Nephron progenitor cell (in vitro differentiated cells): ENCODE measurements around the gene SLC39A7.

Experiments used
- DNase-seq: peaks from one replicate; pipeline ENCODE4 v3.0.0; 2021
- H3K27ac Mint-ChIP-seq: 2 replicates; pipeline ENCODE4 v1.8.0; 2021; ENCODE audit warnings: mild to moderate bottlenecking, moderate library complexity, mixed read lengths
- H3K27me3 Mint-ChIP-seq: 2 replicates; pipeline ENCODE4 v1.8.0; 2021; ENCODE audit warnings: mild to moderate bottlenecking, low read depth, mixed read lengths; ENCODE audit not compliant: poor library complexity
- H3K36me3 Mint-ChIP-seq: 2 replicates; pipeline ENCODE4 v1.8.0; 2021; ENCODE audit warnings: low read depth, mixed read lengths
- H3K4me1 Mint-ChIP-seq: 2 replicates; pipeline ENCODE4 v1.8.0; 2021; ENCODE audit warnings: mixed read lengths
- H3K4me3 Mint-ChIP-seq: 2 replicates; pipeline ENCODE4 v1.8.0; 2021; ENCODE audit warnings: mild to moderate bottlenecking, moderate library complexity, mixed read lengths
- H3K9me3 Mint-ChIP-seq: 2 replicates; pipeline ENCODE4 v1.8.0; 2021; ENCODE audit warnings: mild to moderate bottlenecking, moderate library complexity, mixed read lengths
- TF ChIP-seq, protein P1 (sequence below): fragments of 200-600 bp; sonication (generic); IDR thresholded peaks from 2 replicates; pipeline ENCODE4 v1.5.0; 2021; ENCODE audit warnings: antibody characterized with exemption

SLC39A7 gene

DNA sequence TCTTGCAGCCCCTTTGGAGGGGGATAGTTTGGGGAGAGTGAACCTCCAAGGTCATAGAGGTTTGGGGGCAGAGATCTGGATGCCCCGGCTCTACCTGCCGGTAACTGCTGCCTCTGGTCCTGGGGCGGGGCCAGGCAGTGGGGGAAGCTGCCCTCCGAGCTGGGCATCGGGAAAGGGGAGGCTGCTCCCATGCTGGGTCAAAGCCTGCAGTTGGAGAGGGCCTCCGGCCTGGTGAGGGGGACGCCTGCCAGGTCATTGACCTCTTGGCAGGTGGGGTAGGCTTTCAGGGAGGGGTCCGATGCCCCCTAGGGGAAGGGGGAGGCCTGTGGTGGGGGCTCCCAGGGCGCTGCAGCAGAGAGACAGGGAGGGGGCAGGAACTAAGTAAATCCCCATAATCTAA is 15.5 kb upstream of the SLC39A7 start:
- peaks cover 79% of the 10 kb centered on the region for H3K27me3 Mint-ChIP-seq
- peaks cover 4% of the 10 kb centered on the region for H3K9me3 Mint-ChIP-seq
- H3K4me1 Mint-ChIP-seq = peaks cover 25% of the 10 kb centered on the region
- no peak for DNase-seq
- H3K27ac Mint-ChIP-seq = no peak overlapping the region
- no peaks in the 10 kb centered on the region for H3K36me3 Mint-ChIP-seq
- TF ChIP-seq, protein P1, sequence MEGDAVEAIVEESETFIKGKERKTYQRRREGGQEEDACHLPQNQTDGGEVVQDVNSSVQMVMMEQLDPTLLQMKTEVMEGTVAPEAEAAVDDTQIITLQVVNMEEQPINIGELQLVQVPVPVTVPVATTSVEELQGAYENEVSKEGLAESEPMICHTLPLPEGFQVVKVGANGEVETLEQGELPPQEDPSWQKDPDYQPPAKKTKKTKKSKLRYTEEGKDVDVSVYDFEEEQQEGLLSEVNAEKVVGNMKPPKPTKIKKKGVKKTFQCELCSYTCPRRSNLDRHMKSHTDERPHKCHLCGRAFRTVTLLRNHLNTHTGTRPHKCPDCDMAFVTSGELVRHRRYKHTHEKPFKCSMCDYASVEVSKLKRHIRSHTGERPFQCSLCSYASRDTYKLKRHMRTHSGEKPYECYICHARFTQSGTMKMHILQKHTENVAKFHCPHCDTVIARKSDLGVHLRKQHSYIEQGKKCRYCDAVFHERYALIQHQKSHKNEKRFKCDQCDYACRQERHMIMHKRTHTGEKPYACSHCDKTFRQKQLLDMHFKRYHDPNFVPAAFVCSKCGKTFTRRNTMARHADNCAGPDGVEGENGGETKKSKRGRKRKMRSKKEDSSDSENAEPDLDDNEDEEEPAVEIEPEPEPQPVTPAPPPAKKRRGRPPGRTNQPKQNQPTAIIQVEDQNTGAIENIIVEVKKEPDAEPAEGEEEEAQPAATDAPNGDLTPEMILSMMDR = no peak
- H3K4me3 Mint-ChIP-seq = no peak overlapping the region

DNA sequence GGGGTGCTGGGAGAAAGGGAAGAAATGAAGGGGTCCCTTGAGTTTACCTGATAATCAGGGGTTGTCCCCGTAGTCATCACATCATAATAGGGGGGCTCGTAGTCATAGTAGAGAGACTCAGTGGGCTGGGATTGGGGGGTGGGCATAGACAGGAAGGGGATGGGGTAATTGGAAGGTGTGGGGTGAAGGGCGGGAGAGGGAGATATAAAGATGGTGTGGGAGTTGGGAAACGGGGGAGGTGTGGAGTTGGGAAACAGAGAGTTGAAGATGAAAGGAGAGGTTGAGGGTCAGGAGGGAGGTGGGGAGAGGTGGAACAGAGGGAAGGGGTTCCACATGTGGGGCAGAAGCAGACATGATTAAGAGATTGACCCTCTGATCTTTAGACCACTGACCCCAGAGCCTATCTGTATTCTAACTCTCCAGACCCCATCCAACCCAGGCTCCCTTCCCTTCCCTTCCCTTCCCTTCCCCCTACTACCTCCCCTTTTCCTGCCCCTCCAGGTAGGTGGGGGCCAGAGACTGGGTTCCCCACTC is 14.9 kb upstream of the SLC39A7 start:
- no peaks in the 10 kb centered on the region for H3K36me3 Mint-ChIP-seq
- H3K27me3 Mint-ChIP-seq = peaks cover 79% of the 10 kb centered on the region
- TF ChIP-seq, protein P1 = no peak
- peaks cover 30% of the 10 kb centered on the region for H3K4me1 Mint-ChIP-seq
- no peak for DNase-seq
- no peak overlapping the region for H3K4me3 Mint-ChIP-seq
- no peak overlapping the region for H3K27ac Mint-ChIP-seq
- H3K9me3 Mint-ChIP-seq = peaks cover 4% of the 10 kb centered on the region

DNA sequence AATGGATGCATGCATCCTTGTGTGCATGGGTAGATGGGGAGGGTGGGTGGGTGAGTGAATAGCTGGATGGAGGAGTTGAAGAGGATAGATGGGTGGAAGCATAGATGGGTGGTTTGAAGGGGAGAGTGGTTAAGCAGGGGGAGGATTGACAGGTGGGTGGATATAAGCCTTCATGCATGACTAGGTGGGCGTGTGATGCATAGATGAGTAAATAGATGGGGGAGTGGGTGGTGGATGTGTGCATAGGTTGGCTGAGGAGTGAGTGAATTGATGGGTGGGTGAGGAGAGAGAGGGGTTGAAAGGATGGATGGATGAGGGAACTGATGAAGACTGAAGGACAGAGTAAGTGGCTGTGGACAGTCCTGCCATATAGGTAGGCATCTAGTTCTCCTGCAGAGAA is 12.9 kb upstream of the SLC39A7 start:
- Mint-ChIP-seq H3K27me3 (peaks cover 84% of the 10 kb centered on the region), H3K9me3 (peaks cover 4% of the 10 kb centered on the region), H3K27ac (no peak overlapping the region), H3K4me1 (peaks cover 43% of the 10 kb centered on the region), H3K36me3 (no peaks in the 10 kb centered on the region), H3K4me3 (no peak overlapping the region)
- no peak for DNase-seq
- TF ChIP-seq, protein P1 = no peak

DNA sequence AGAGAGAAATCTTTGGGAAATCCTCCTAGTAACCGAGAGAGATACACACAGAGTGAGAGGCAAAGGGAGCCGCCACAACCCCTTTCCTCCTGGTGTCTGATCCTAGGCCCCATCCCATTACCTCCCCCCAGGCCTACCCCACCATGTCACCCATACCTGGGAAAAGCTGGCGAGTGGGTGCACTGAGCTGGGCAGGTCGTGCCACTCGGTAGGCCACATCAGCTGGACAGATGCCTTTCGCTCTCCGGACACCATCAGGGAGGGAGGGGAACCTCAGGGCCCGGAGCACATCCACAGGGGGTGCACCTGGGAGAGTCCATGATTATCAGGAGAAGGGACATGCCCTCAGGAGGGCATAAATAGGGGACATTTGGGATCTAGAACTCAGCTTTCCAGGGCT is 11.5 kb upstream of the SLC39A7 start:
- Mint-ChIP-seq H3K4me3 (no peak overlapping the region), H3K4me1 (peaks cover 41% of the 10 kb centered on the region), H3K9me3 (no peaks in the 10 kb centered on the region), H3K27ac (no peak overlapping the region), H3K36me3 (peaks cover 6% of the 10 kb centered on the region), H3K27me3 (peaks cover 96% of the 10 kb centered on the region)
- DNase-seq = no peak
- TF ChIP-seq, protein P1 = no peak

DNA sequence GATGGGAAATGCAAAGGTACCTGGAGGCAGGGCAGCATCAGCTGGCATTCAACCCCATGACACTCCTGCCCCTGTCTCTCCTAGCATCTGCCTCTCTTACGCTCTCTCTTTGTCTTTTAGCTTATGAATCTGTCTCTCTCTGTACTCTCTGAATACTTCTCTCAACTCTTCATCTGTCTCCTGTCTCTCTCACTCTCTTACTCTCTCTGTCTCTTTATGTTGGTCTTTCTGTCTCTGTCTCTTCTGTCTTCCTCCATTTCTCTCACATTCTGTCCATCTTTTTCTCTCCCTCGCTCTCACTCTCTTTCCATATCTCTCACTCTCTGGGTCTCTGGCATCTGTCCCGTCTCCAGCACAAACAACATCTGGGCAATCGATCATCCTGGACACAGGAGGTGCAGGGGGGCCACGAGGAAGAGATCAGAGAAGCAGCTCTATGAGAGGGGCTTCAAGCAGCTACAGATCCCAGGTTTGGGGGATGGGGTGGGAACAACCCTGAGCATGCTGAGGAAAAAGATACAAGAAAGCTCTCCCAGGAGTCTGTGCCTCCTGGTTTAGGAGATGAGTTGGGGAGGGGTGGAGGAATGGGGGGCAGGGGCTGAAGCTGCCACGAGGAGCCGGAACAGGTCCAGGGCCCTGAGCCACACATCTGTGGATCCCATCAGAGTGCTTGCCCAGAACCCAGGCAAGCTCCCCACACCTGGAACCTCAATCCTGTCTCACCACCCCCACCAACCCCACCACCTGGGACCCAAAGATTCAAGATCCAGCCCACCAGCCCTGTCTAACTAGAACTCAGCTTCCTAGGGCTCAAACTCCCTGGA is 10.8 kb upstream of the SLC39A7 start:
- H3K4me3 Mint-ChIP-seq = no peak overlapping the region
- peaks cover 40% of the 10 kb centered on the region for H3K4me1 Mint-ChIP-seq
- H3K27me3 Mint-ChIP-seq = peaks cover 95% of the 10 kb centered on the region
- no peak for DNase-seq
- no peak overlapping the region for H3K27ac Mint-ChIP-seq
- H3K9me3 Mint-ChIP-seq = no peaks in the 10 kb centered on the region
- TF ChIP-seq, protein P1 = no peak
- H3K36me3 Mint-ChIP-seq = peaks cover 13% of the 10 kb centered on the region
